Stimulated activated CD8-positive, alpha-beta memory T cell treated with anti-CD3 and anti-CD28 coated beads, Interleukin-2, amount 100 ng/mL, for 1 hour (primary cell): ENCODE data around the gene C1orf167.
A peak's percentile ranks its signal among the peaks of the same experiment; 100 is the strongest.
"Not testable (repeated sequence)": the region's sequence is repeated elsewhere in the genome, so short reads cannot be mapped to it uniquely, and the experiment has no call there.

Source experiments
- DNase-seq, 2 donors: peaks; one replicate each; pipeline ENCODE4 v3.0.0-alpha.2; 2020; ENCODE audit warnings: low read depth in 2 of 2

C1orf167 gene

GRCh38 chr1:11800391-11800755 lies 38.4 kb downstream of the C1orf167 start:
- no peak for DNase-seq

GRCh38 chr1:11800756-11801433 lies 38.9 kb downstream of the C1orf167 start:
- no peak for DNase-seq

- DNase-seq = no peak
These were observed 40.6 kb downstream of the C1orf167 start for GRCh38 chr1:11802616-11802972.

GRCh38 chr1:11802973-11803885 lies 41.2 kb downstream of the C1orf167 start:
- DNase-seq = peak; percentile 51 to 59

- not testable (repeated sequence) for DNase-seq
These were observed 42.1 kb downstream of the C1orf167 start for GRCh38 chr1:11803924-11804665.

- DNase-seq = no peak
These were observed 42.9 kb downstream of the C1orf167 start for GRCh38 chr1:11804666-11805421.

- peak; percentile 95 for DNase-seq
These were observed 43.7 kb downstream of the C1orf167 start, which contains the start of the genes CLCN6 and MTHFR for GRCh38 chr1:11805422-11806306. TSS of gene CLCN6 (plus strand) at chr1:11806191. CDS start at chr1:11806263, 72 bp downstream. TSS of gene MTHFR (minus strand) at chr1:11805964. CDS start at chr1:11803116, 2,848 bp downstream.

- DNase-seq = no peak
These were observed 44.4 kb downstream of the C1orf167 start for GRCh38 chr1:11806307-11806936.

- no peak for DNase-seq
These were observed 45.1 kb downstream of the C1orf167 start for GRCh38 chr1:11807133-11807532.

GRCh38 chr1:11813021-11813420 lies 51.0 kb downstream of the C1orf167 start:
- DNase-seq = no peak

- DNase-seq = no peak
These were observed 55.2 kb downstream of the C1orf167 start for GRCh38 chr1:11817192-11817591.

GRCh38 chr1:11822091-11822490 lies 60.1 kb downstream of the C1orf167 start:
- no peak for DNase-seq

GRCh38 chr1:11823366-11824137 lies 61.6 kb downstream of the C1orf167 start:
- DNase-seq = no peak

- no peak for DNase-seq
These were observed 63.1 kb downstream of the C1orf167 start for GRCh38 chr1:11825131-11825530.

- no peak for DNase-seq
These were observed 65.0 kb downstream of the C1orf167 start for GRCh38 chr1:11826946-11827345.

- DNase-seq = no peak
These were observed 66.5 kb downstream of the C1orf167 start for GRCh38 chr1:11828511-11828910.

GRCh38 chr1:11831945-11832725 lies 70.1 kb downstream of the C1orf167 start:
- DNase-seq = no peak

- no peak for DNase-seq
These were observed 71.5 kb downstream of the C1orf167 start for GRCh38 chr1:11833497-11833896.
